CD8-positive, alpha-beta memory T cell (primary cell): ENCODE measurements around the gene NDUFA3. TPM values are rescaled to one million over a fixed set of nuclear protein-coding genes. Genes with fewer than 3 reads are reported as not detected.

Experiments
- CTCF ChIA-PET: fragments of 350-600 bp; sonication (Branson Sonifier 250); formaldehyde crosslinking; loops from one replicate; lab custom pipeline; 2021; ENCODE audit warnings: antibody characterized with exemption; lab: Charles Lee
- POLR2A ChIA-PET: fragments of 350-600 bp; sonication (Branson Sonifier 250); formaldehyde crosslinking; loops from one replicate; lab custom pipeline; 2021; ENCODE audit warnings: antibody characterized with exemption; lab: Charles Lee
- DNase-seq, 5 donors: peaks; one replicate each; pipeline versions ENCODE4 v3.0.0 to v3.0.0-alpha.2; 2020 to 2022; ENCODE audit warnings: mixed read lengths in 1 of 5
- H3K27ac ChIP-seq: one replicate; pipeline ENCODE4 v1.7.0; 2013; ENCODE audit warnings: low read depth, mild to moderate bottlenecking, low read length, moderate library complexity
- H3K27me3 ChIP-seq: 2 replicates; pipeline ENCODE4 v1.7.0; 2013; ENCODE audit warnings: low read length, mild to moderate bottlenecking; ENCODE audit not compliant: insufficient read depth, poor library complexity, severe bottlenecking
- H3K36me3 ChIP-seq: 2 replicates; pipeline ENCODE4 v1.7.0; 2013; ENCODE audit warnings: mild to moderate bottlenecking, low read length, moderate library complexity; ENCODE audit not compliant: insufficient read depth
- H3K4me1 ChIP-seq: 2 replicates; pipeline ENCODE4 v1.7.0; 2013; ENCODE audit warnings: mild to moderate bottlenecking, low read length, moderate library complexity; ENCODE audit not compliant: insufficient read depth
- H3K4me3 ChIP-seq: 2 replicates; pipeline ENCODE4 v1.7.0; 2013; ENCODE audit warnings: mild to moderate bottlenecking, low read length
- H3K9me3 ChIP-seq: 2 replicates; pipeline ENCODE4 v1.7.0; 2013; ENCODE audit warnings: mild to moderate bottlenecking, low read length
- H3K27ac Mint-ChIP-seq, 8 donors: one replicate each; pipeline ENCODE4 v1.8.0; 2020 to 2021; ENCODE audit warnings: mixed read lengths in 8 of 8, mild to moderate bottlenecking in 6 of 8, inconsistent platforms in 3 of 8, moderate library complexity in 3 of 8
- H3K27me3 Mint-ChIP-seq, 2 donors: one replicate each; pipeline ENCODE4 v1.8.0; 2020 to 2021; ENCODE audit warnings: mixed read lengths in 2 of 2, mild to moderate bottlenecking in 1 of 2, moderate library complexity in 1 of 2
- H3K36me3 Mint-ChIP-seq, 3 donors: one replicate each; pipeline ENCODE4 v1.8.0; 2020 to 2021; ENCODE audit warnings: mixed read lengths in 3 of 3, inconsistent platforms in 1 of 3, mild to moderate bottlenecking in 1 of 3
- H3K4me1 Mint-ChIP-seq, 3 donors: one replicate each; pipeline ENCODE4 v1.8.0; 2020 to 2021; ENCODE audit warnings: mixed read lengths in 3 of 3, inconsistent platforms in 1 of 3, mild to moderate bottlenecking in 1 of 3
- H3K4me3 Mint-ChIP-seq, 7 donors: one replicate each; pipeline ENCODE4 v1.8.0; 2020 to 2021; ENCODE audit warnings: mixed read lengths in 7 of 7, mild to moderate bottlenecking in 6 of 7, moderate library complexity in 4 of 7, inconsistent platforms in 2 of 7
- H3K9me3 Mint-ChIP-seq, 5 donors: one replicate each; pipeline ENCODE4 v1.8.0; 2020 to 2022; ENCODE audit warnings: mixed read lengths in 5 of 5, mild to moderate bottlenecking in 3 of 5, moderate library complexity in 2 of 5, inconsistent platforms in 1 of 5
- polyA plus RNA-seq: library from polyadenylated mRNA; unstranded; fragments of 300-500 nt; fragmentation: Illumina TruSeq; gene quantifications from one replicate; pipeline ENCODE4 v1.2.3, GENCODE V29; 2021
- total RNA-seq, 2 experiments: library from RNA; stranded (reverse); gene quantifications; one replicate each; pipeline ENCODE4 v1.2.3, GENCODE V29; 2021

NDUFA3 gene
- total and polyA plus RNA-seq, 3 experiments from 2014 or later: 117 to 506 (median 124) TPM

DNA sequence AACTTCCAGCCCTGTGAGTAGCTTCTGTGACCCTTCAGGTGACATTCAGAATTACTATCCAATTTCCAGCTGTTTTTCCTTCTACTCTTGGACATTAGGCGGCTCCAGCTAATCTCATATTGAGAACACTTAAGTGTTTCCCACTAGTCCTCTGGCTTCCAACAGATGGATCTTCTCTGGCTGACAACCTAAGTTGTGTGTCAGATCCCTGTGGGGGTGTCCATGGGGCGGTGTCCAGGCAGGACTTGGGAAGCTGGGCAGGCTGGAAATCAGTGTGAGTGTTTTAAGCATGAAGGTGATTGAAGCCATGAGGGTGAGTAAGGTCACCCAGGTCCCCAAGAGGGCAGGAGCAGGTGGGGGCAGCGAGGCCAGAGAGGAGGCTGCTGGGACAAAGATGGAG, 45.0 kb downstream of the NDUFA3 start:
- DNase-seq: no peak
- POLR2A ChIA-PET: no interaction called here
- peaks cover 0 to 95% (median 20%) of the 10 kb centered on the region in 3 donors for H3K36me3 Mint-ChIP-seq
- CTCF ChIA-PET: interaction anchor here (1.2 kb wide), 1 partner anchor 12 kb away, joined by 3 read pairs; the partner anchor contains the start of gene LENG1
- Histone ChIP-seq H3K27ac (no peak overlapping the region), H3K4me3 (no peak overlapping the region), H3K4me1 (no peaks in the 10 kb centered on the region), H3K27me3 (no peaks in the 10 kb centered on the region), H3K9me3 (no peaks in the 10 kb centered on the region), H3K36me3 (peaks cover 75% of the 10 kb centered on the region)
- H3K27ac Mint-ChIP-seq: peak overlapping the region in 2 of 8 donors; percentile 63 to 73
- peaks cover 0 to 2% (median 0%) of the 10 kb centered on the region in 3 donors for H3K4me1 Mint-ChIP-seq
- no peaks in the 10 kb centered on the region for H3K9me3 Mint-ChIP-seq
- no peak overlapping the region for H3K4me3 Mint-ChIP-seq
- H3K27me3 Mint-ChIP-seq: no peaks in the 10 kb centered on the region

DNA sequence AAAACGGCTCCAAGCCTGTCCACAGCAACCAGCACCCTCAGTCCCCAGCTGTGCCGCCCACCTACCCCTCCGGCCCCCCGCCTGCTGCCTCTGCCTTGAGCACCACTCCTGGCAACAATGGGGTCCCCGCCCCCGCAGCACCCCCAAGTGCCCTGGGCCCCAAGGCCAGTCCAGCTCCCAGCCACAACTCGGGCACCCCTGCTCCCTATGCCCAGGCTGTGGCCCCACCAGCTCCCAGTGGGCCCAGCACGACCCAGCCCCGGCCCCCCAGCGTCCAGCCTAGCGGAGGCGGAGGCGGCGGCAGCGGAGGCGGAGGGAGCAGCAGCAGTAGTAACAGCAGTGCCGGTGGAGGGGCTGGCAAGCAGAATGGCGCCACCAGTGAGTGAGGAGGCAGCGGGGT, 45.5 kb downstream of the NDUFA3 start:
- no peak for DNase-seq
- H3K9me3 Mint-ChIP-seq: no peaks in the 10 kb centered on the region
- Histone ChIP-seq H3K36me3 (peaks cover 75% of the 10 kb centered on the region), H3K9me3 (no peaks in the 10 kb centered on the region), H3K4me3 (no peak overlapping the region), H3K27me3 (no peaks in the 10 kb centered on the region), H3K4me1 (peaks cover under 1% of the 10 kb centered on the region), H3K27ac (no peak overlapping the region)
- H3K4me3 Mint-ChIP-seq: no peak overlapping the region
- H3K4me1 Mint-ChIP-seq: peaks cover 0 to 2% (median 0%) of the 10 kb centered on the region in 3 donors
- no peaks in the 10 kb centered on the region for H3K27me3 Mint-ChIP-seq
- ChIA-PET POLR2A (no interaction called here), CTCF (interaction anchor here (1.2 kb wide), 1 partner anchor 11 kb away, joined by 3 read pairs; the partner anchor contains the start of gene LENG1)
- H3K36me3 Mint-ChIP-seq: peaks cover 0 to 94% (median 20%) of the 10 kb centered on the region in 3 donors
- H3K27ac Mint-ChIP-seq: no peak overlapping the region

DNA sequence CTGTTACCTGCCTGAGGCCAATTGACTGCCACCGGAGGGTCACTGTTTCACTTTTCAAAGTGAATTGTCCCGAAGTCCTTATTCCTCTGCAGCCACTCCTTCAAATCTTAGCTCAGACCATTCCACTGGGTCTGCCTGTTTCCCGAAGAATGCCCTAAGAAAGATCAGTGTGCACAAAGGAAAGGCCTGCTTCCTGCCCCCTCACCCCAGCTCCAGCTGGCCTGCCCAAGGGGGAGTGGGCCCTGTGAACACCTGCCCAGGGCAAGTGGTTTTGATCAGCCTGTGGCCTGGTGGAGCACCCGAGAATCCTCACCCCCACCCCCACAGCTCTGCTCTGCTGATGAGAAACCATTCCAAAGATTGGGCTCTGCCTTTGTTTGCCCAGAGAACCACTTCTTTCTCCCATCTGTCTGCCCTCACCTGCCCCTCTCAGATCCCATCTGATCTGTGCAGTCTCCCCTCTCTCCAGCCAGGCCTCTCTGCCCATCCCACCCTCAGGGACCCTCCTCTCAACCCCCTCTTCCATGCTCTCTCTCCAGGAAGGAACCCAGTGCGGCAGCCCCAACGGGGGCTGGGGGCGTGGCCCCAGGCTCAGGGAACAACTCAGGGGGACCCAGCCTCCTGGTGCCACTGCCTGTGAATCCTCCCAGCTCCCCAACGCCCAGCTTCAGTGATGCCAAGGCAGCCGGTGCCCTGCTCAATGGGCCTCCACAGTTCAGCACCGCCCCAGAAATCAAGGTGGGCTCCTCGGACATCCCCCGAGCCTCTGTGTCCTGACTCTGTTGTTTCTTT, 46.6 kb downstream of the NDUFA3 start:
- Mint-ChIP-seq H3K27me3 (no peaks in the 10 kb centered on the region), H3K27ac (peak overlapping the region in 3 of 8 donors; percentile 47 to 74 (median 71)), H3K4me3 (no peak overlapping the region), H3K4me1 (peaks cover 2 to 6% (median 6%) of the 10 kb centered on the region in 3 donors), H3K36me3 (peaks cover 1 to 94% (median 17%) of the 10 kb centered on the region in 3 donors), H3K9me3 (no peaks in the 10 kb centered on the region)
- Histone ChIP-seq H3K27me3 (no peaks in the 10 kb centered on the region), H3K4me1 (peaks cover 10% of the 10 kb centered on the region), H3K4me3 (no peak overlapping the region), H3K9me3 (no peaks in the 10 kb centered on the region), H3K27ac (no peak overlapping the region), H3K36me3 (peaks cover 75% of the 10 kb centered on the region)
- ChIA-PET POLR2A (interaction anchor here (1.8 kb wide), 1 partner anchor 12 kb away, joined by 5 read pairs; the partner anchor contains the start of gene CNOT3), CTCF (interaction anchor here (1.2 kb wide), 1 partner anchor 10 kb away, joined by 3 read pairs; the partner anchor contains the start of gene LENG1)
- no peak for DNase-seq

DNA sequence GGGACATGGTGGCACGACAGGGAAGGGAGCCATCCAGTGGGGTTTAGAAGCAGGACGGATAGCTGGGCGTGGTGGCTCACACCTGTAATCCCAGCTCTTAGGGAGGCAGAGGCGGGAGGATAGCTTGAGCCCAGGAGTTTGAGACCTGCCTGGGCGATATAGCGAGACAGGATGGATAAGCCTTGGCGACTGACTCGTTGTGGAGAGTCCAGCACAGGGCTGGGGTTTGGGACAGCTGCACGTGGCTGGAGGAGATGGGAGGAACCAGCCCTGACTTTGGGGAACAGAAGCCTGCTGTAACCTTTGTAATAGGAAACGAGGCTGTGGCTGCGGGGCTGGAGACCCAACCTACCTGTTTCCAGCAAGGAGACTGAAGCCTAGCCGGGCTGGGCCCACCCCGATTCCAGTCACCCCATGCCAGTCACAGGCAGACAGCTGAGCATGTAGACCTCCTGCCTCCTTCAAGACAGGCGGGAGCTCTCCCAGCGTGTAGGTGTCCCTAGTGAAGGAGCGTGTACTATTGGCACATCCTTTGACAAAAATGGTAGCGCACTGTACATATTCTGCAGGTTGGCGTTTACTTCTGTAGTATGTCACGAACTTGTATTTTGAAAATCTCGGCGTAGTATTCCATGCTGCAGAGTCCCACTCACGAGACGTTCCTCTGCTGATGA, 48.8 kb downstream of the NDUFA3 start:
- Mint-ChIP-seq H3K4me1 (peaks cover 19 to 22% (median 20%) of the 10 kb centered on the region in 3 donors), H3K4me3 (no peak overlapping the region), H3K27ac (peak overlapping the region in 3 of 8 donors; percentile 7 to 61 (median 9)), H3K27me3 (no peaks in the 10 kb centered on the region), H3K36me3 (peaks cover 9 to 91% (median 24%) of the 10 kb centered on the region in 3 donors), H3K9me3 (no peaks in the 10 kb centered on the region)
- Histone ChIP-seq H3K4me1 (peaks cover 32% of the 10 kb centered on the region), H3K9me3 (no peaks in the 10 kb centered on the region), H3K36me3 (peaks cover 70% of the 10 kb centered on the region), H3K4me3 (no peak overlapping the region), H3K27ac (no peak overlapping the region), H3K27me3 (no peaks in the 10 kb centered on the region)
- no peak for DNase-seq
- POLR2A ChIA-PET: interaction anchor here (1.3 kb wide), 1 partner anchor 14 kb away, joined by 3 read pairs; the partner anchor contains the start of gene CNOT3
- CTCF ChIA-PET: no interaction called here

DNA sequence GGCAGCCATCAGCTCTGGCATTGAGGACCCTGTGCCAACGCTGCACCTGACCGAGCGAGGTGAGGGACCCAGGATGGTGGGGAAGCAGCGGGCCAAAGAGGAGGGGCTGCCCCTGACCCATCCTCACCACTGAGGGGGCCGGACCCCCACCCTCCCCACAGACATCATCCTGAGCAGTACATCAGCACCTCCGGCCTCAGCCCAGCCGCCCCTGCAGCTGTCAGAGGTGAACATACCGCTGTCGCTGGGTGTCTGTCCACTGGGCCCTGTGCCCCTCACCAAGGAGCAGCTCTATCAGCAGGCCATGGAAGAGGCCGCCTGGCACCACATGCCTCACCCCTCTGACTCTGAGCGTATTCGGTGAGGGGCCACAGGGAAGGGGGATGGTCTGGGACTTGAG, 49.6 kb downstream of the NDUFA3 start:
- H3K36me3 ChIP-seq: peaks cover 70% of the 10 kb centered on the region
- POLR2A ChIA-PET: interaction anchor here (0.7 kb wide), 1 partner anchor 8 kb away, joined by 3 read pairs; no protein-coding TSS in a partner anchor
- H3K36me3 Mint-ChIP-seq: peaks cover 9 to 91% (median 24%) of the 10 kb centered on the region in 3 donors

DNA sequence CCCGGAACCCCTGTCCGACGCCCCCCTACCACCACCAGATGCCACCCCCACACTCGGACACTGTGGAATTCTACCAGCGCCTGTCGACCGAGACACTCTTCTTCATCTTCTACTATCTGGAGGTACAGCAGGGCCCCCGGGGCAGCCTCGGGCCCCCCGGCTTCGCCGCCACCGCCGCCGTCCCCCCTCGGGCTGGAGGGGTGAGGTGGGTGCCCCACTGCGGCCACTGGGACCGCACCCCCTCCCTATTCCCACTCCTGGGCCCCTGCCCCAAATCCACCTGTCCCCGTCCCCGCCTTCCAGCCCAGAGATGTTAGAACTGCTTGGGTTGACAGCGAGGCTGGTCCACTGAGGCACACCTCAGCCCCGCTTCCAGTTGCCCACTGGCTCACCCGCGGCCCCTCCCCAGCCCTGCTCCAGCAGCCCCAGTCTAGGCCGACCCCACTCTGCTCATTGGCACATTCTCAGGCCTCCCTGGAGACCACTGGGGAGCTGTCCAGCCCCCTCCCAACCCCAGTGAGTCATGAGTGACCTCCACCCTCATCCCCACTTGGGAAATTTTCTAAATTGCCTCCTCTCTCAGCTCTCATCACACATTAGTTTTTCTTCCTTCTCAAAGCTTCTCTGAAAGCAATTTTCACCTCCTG, 50.3 kb downstream of the NDUFA3 start:
- H3K4me3 ChIP-seq: no peak overlapping the region
- no peak overlapping the region for H3K27ac ChIP-seq
- H3K9me3 Mint-ChIP-seq: no peaks in the 10 kb centered on the region
- no peaks in the 10 kb centered on the region for H3K9me3 ChIP-seq
- no peak for DNase-seq
- ChIA-PET POLR2A (no interaction called here), CTCF (no interaction called here)
- peak overlapping the region in 2 of 8 donors; percentile 25 to 81 for H3K27ac Mint-ChIP-seq
- H3K4me3 Mint-ChIP-seq: no peak overlapping the region
- no peaks in the 10 kb centered on the region for H3K27me3 ChIP-seq
- H3K36me3 Mint-ChIP-seq: peaks cover 9 to 91% (median 24%) of the 10 kb centered on the region in 3 donors
- no peaks in the 10 kb centered on the region for H3K27me3 Mint-ChIP-seq
- peaks cover 25 to 30% (median 25%) of the 10 kb centered on the region in 3 donors for H3K4me1 Mint-ChIP-seq
- H3K4me1 ChIP-seq: peaks cover 41% of the 10 kb centered on the region
- peaks cover 66% of the 10 kb centered on the region for H3K36me3 ChIP-seq

More for the DNA sequence above, 49.6 kb downstream of the NDUFA3 start:
- no peak for DNase-seq
- CTCF ChIA-PET: no interaction called here
- Mint-ChIP-seq H3K9me3 (no peaks in the 10 kb centered on the region), H3K4me3 (no peak overlapping the region), H3K27ac (no peak overlapping the region), H3K27me3 (no peaks in the 10 kb centered on the region), H3K4me1 (peaks cover 24 to 29% (median 25%) of the 10 kb centered on the region in 3 donors)
- no peaks in the 10 kb centered on the region for H3K9me3 ChIP-seq
- peaks cover 36% of the 10 kb centered on the region for H3K4me1 ChIP-seq
- no peak overlapping the region for H3K4me3 ChIP-seq
- H3K27ac ChIP-seq: no peak overlapping the region
- no peaks in the 10 kb centered on the region for H3K27me3 ChIP-seq

DNA sequence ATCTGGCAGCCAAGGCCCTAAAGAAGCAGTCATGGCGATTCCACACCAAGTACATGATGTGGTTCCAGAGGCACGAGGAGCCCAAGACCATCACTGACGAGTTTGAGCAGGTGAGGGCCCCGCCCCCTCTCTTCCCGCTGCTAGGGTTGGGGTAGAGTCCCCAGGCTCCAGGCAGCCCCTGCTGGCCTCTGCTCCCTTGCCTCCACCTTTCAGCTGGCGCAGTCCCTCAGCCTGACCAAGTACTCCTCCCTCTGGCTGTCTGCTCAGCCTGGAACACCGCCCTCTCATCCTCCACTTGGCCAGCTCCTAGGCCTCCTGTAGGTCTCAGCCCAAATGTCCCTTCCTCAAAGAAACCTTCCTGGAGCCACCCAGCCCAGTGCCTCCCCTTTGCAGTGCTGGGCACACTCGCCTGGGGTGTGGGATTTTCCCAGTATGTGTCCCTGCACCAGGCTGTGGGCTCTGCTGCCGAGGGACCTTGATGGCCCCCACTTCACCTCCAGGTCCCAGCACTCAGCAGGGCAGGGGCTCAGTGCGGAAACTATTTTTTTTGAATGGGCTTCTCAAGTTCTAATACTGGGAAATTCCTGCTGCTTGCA, 51.2 kb downstream of the NDUFA3 start:
- no peaks in the 10 kb centered on the region for H3K9me3 ChIP-seq
- Mint-ChIP-seq H3K4me1 (peaks cover 33 to 38% (median 33%) of the 10 kb centered on the region in 3 donors), H3K36me3 (peaks cover 9 to 93% (median 22%) of the 10 kb centered on the region in 3 donors), H3K27ac (peak overlapping the region in 4 of 8 donors; percentile 43 to 86 (median 72)), H3K9me3 (no peaks in the 10 kb centered on the region), H3K27me3 (no peaks in the 10 kb centered on the region), H3K4me3 (peak overlapping the region in 1 of 7 donors; percentile 41)
- ChIA-PET CTCF (no interaction called here), POLR2A (interaction anchor here (1.3 kb wide), 1 partner anchor 17 kb away, joined by 3 read pairs; the partner anchor contains the start of gene CNOT3)
- peaks cover 49% of the 10 kb centered on the region for H3K4me1 ChIP-seq
- H3K36me3 ChIP-seq: peaks cover 66% of the 10 kb centered on the region
- no peak overlapping the region for H3K4me3 ChIP-seq
- no peaks in the 10 kb centered on the region for H3K27me3 ChIP-seq
- DNase-seq: no peak
- no peak overlapping the region for H3K27ac ChIP-seq
